Suprapubic skin (tissue), 4 donors: Measurements from ENCODE around the gene KCTD1. TPM values are rescaled to one million over a fixed set of nuclear protein-coding genes. Genes with fewer than 3 reads are reported as not detected.

Experiments
- DNase-seq, 2 donors: peaks; one replicate each; pipeline ENCODE4 v3.0.0-alpha.2; 2019; ENCODE audit warnings: low spot score in 2 of 2
- H3K27ac ChIP-seq: fragments of 200-600 bp; sonication (generic); one replicate; pipeline ENCODE4 v1.5.1; 2019
- H3K27me3 ChIP-seq: fragments of 200-600 bp; sonication (generic); one replicate; pipeline ENCODE4 v1.5.1; 2019
- H3K36me3 ChIP-seq: fragments of 200-600 bp; sonication (generic); one replicate; pipeline ENCODE4 v1.5.1; 2019
- H3K4me1 ChIP-seq: fragments of 200-600 bp; sonication (generic); one replicate; pipeline ENCODE4 v1.5.1; 2019
- H3K4me3 ChIP-seq: fragments of 200-600 bp; sonication (generic); one replicate; pipeline ENCODE4 v1.5.1; 2019; ENCODE audit warnings: mild to moderate bottlenecking
- H3K9me3 ChIP-seq: fragments of 200-600 bp; sonication (generic); one replicate; pipeline ENCODE4 v1.5.1; 2019
- CTCF ChIP-seq, 2 donors: fragments of 200-600 bp in 1 of 2; fragments of 450-650 bp in 1 of 2; sonication (generic) in 1 of 2; IDR thresholded peaks; one replicate each; pipeline ENCODE4 v1.5.1; 2016 to 2019; ENCODE audit warnings: antibody characterized with exemption in 2 of 2, mild to moderate bottlenecking in 1 of 2, moderate library complexity in 1 of 2
- EP300 ChIP-seq: sonication (generic); formaldehyde crosslinking; IDR thresholded peaks from one replicate; pipeline ENCODE4 v1.6.1; 2017; ENCODE audit warnings: antibody characterized with exemption
- POLR2A ChIP-seq, 2 donors: fragments of 450-650 bp; IDR thresholded peaks; one replicate each; pipeline ENCODE4 v1.6.1; 2017; ENCODE audit warnings: antibody characterized with exemption in 2 of 2, mild to moderate bottlenecking in 2 of 2, moderate library complexity in 2 of 2
- POLR2AphosphoS5 ChIP-seq, 3 donors: sonication (generic); formaldehyde crosslinking; IDR thresholded peaks; one replicate each; pipeline ENCODE4 v1.6.1; 2017; ENCODE audit warnings: antibody characterized with exemption in 3 of 3
- WGBS: methylation state at CpG from one replicate; pipeline ENCODE4 v1.1.5; 2018; 5-methylcytosine and 5-hydroxymethylcytosine counted together
- total RNA-seq, 4 donors: library from RNA; depleted of rRNA; stranded (reverse); fragments of >200 nt; gene quantifications; one replicate each; pipeline ENCODE4 v1.1.0, GENCODE V29; 2016

Gene KCTD1
- total RNA-seq, 4 donors from 2014 or later, result 31.9 to 104 (median 69.7) TPM

GRCh38 chr18:26425148-26425531 is 123.2 kb downstream of the KCTD1 start:
- Histone ChIP-seq H3K9me3 (no peaks in the 10 kb centered on the region), H3K4me1 (no peaks in the 10 kb centered on the region), H3K36me3 (no peaks in the 10 kb centered on the region), H3K4me3 (no peak overlapping the region), H3K27ac (no peak overlapping the region), H3K27me3 (no peaks in the 10 kb centered on the region)
- WGBS, result 76% methylated on average over 5 of the region's 5 CpGs
- no peak for TF ChIP-seq EP300
- TF ChIP-seq POLR2A (IDR thresholded peaks at IDR 0.05), result no peak
- TF ChIP-seq POLR2AphosphoS5 (IDR thresholded peaks at IDR 0.05), result no peak
- TF ChIP-seq CTCF (IDR thresholded peaks at IDR 0.05), result no peak
- DNase-seq, result no peak

GRCh38 chr18:26424428-26425147 is 123.8 kb downstream of the KCTD1 start:
- Histone ChIP-seq H3K27me3 (no peaks in the 10 kb centered on the region), H3K4me3 (no peak overlapping the region), H3K4me1 (no peaks in the 10 kb centered on the region), H3K9me3 (no peaks in the 10 kb centered on the region), H3K36me3 (no peaks in the 10 kb centered on the region), H3K27ac (no peak overlapping the region)
- TF ChIP-seq EP300 (no peak), POLR2AphosphoS5 (IDR thresholded peaks at IDR 0.05) (no peak), CTCF (IDR thresholded peaks at IDR 0.05) (no peak), POLR2A (IDR thresholded peaks at IDR 0.05) (no peak)
- DNase-seq, result no peak
- WGBS, result 81% methylated on average over 3 of the region's 4 CpGs

GRCh38 chr18:26422472-26423162 is 125.7 kb downstream of the KCTD1 start:
- no peaks in the 10 kb centered on the region for H3K9me3 ChIP-seq
- H3K27me3 ChIP-seq, result no peaks in the 10 kb centered on the region
- TF ChIP-seq EP300 (no peak), POLR2AphosphoS5 (IDR thresholded peaks at IDR 0.05) (no peak), CTCF (IDR thresholded peaks at IDR 0.05) (no peak), POLR2A (IDR thresholded peaks at IDR 0.05) (no peak)
- no peaks in the 10 kb centered on the region for H3K4me1 ChIP-seq
- H3K4me3 ChIP-seq, result no peak overlapping the region
- H3K36me3 ChIP-seq, result no peaks in the 10 kb centered on the region
- no peak overlapping the region for H3K27ac ChIP-seq
- DNase-seq, result no peak
- 89% methylated on average over 6 of the region's 6 CpGs for whole genome bisulfite sequencing

- no peak overlapping the region for H3K4me3 ChIP-seq
- no peaks in the 10 kb centered on the region for H3K9me3 ChIP-seq
- no peak overlapping the region for H3K27ac ChIP-seq
- no peaks in the 10 kb centered on the region for H3K36me3 ChIP-seq
- H3K27me3 ChIP-seq, result no peaks in the 10 kb centered on the region
- DNase-seq, result no peak
- 93% methylated on average over 9 of the region's 9 CpGs for WGBS
- TF ChIP-seq EP300, result no peak
- H3K4me1 ChIP-seq, result no peaks in the 10 kb centered on the region
Observed at GRCh38 chr18:26421931-26422330, 126.4 kb downstream of the KCTD1 start.

GRCh38 chr18:26421503-26421902 is 126.8 kb downstream of the KCTD1 start:
- Histone ChIP-seq H3K9me3 (no peaks in the 10 kb centered on the region), H3K4me3 (no peak overlapping the region), H3K27me3 (no peaks in the 10 kb centered on the region), H3K4me1 (no peaks in the 10 kb centered on the region), H3K27ac (no peak overlapping the region), H3K36me3 (no peaks in the 10 kb centered on the region)
- WGBS, result 87% methylated on average over 6 of the region's 6 CpGs
- no peak for TF ChIP-seq CTCF (IDR thresholded peaks at IDR 0.05)
- no peak for TF ChIP-seq POLR2A (IDR thresholded peaks at IDR 0.05)
- no peak for TF ChIP-seq POLR2AphosphoS5 (IDR thresholded peaks at IDR 0.05)
- TF ChIP-seq EP300, result no peak
- DNase-seq, result no peak
